ENCODE data around the gene RNF186.

DNA sequence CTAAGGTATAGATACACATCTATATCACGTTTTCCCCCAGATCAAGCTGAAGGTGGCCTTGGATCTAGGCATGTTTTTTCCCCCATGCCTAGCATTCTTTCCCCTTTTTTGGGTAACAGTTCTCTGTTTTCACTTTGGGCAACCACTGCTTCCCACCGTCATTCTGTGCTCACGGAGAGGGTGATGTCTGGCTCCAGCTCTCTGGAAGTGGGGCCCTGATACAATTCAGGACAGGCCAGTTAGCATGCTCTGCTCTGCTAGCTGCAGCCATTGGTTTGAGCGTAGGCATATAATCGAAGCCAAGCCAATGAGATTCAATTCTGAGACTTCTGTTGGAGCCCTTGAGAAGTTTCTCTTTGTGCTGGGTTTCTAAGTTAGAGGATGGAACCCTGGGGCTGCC lies 2.1 kb upstream of the RNF186 start:
- TF ChIP-seq, protein P1, sequence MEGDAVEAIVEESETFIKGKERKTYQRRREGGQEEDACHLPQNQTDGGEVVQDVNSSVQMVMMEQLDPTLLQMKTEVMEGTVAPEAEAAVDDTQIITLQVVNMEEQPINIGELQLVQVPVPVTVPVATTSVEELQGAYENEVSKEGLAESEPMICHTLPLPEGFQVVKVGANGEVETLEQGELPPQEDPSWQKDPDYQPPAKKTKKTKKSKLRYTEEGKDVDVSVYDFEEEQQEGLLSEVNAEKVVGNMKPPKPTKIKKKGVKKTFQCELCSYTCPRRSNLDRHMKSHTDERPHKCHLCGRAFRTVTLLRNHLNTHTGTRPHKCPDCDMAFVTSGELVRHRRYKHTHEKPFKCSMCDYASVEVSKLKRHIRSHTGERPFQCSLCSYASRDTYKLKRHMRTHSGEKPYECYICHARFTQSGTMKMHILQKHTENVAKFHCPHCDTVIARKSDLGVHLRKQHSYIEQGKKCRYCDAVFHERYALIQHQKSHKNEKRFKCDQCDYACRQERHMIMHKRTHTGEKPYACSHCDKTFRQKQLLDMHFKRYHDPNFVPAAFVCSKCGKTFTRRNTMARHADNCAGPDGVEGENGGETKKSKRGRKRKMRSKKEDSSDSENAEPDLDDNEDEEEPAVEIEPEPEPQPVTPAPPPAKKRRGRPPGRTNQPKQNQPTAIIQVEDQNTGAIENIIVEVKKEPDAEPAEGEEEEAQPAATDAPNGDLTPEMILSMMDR (IDR thresholded peaks at IDR 0.05) = no peak
- no peak for TF ChIP-seq POLR2A (IDR thresholded peaks at IDR 0.05)

All from gastroesophageal sphincter (tissue), 3 donors.